NCI-H1417 treated with DMSO at 0.1 percent for 48 hours (cell line): ENCODE measurements around the gene ZBTB44.
"Not testable (repeated sequence)": the region's sequence is repeated elsewhere in the genome, so short reads cannot be mapped to it uniquely, and the experiment has no call there.

ENCODE experiments used
- DNase-seq: peaks from one replicate; lab custom pipeline; 2025; lab: John Stamatoyannopoulos, UW

The ZBTB44 gene

DNA sequence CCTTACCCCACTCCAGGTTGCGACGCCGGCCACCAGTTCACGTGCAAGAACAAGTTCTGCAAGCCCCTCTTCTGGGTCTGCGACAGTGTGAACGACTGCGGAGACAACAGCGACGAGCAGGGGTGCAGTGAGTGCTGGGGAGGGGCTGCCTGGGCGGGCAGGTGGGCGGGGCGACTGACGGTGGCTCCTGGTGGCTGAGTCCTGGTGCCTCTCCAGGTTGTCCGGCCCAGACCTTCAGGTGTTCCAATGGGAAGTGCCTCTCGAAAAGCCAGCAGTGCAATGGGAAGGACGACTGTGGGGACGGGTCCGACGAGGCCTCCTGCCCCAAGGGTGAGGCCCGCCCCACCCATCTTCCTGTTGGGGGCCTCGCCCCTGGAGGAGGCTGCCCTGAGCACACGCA is 116.4 kb downstream of the ZBTB44 start:
- no peak for DNase-seq

DNA sequence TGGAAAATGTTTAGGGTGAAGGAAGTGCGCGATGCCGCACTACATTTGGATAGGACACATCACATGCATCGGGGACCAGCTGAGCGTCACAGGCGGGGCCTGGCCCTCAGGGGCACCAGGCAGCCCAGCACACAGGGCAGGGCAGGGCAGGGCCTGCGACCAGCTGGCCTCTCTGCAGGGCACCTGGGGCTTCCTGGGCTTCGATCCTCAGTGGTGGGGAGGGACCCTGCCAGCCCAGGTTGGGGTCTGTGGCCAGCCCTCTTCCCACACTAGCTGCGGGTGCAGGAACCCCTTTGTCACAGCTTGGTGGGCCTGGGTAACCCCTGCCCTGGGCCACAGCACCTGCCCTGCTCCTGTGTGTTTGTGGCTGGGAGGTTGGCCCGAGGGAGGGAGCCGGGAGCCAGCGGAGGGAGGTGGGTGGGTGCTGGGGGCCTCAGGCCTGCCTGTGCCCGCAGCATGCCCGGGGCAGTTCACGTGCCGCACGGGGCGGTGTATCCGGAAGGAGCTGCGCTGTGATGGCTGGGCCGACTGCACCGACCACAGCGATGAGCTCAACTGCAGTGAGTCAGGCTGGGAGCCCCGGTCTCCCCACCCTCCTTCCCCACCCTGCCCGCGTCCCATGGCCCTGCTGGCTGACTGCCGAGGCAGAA is 117.2 kb downstream of the ZBTB44 start:
- no peak for DNase-seq

DNA sequence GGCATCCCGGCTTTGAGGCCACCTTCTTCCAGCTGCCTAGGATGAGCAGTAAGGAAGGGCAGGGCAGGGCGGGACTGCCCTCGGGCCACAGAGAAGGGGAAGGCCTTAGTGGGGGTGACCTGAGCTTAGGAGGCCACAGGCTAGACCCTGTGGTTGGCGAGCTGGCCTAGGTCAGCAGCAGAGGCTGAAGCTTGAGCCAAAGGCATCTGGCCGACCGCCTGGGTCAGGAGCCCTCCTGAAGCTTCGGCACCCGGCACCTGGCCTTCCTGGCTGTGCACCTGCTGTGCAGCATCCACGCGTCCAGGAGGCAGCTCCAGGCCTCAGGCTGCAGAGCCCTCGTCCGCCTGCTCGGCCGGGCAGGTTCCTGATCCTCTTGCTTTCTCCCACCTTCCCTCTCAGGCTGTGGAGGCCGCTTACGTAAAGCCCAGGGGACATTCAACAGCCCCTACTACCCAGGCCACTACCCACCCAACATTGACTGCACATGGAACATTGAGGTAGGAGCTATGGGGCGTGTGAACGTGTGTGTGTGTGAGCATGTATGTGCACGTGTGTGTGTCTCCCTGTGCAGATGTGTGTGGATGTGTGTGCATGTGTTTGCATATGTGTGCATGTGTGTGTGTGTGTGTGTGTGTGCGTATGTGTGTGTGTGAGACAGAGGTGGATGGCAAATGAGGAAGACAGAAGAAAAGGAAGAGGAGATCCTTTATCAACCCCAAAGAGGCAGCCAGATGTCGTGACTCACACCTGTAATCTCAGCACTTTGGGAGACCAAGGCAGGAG is 120.3 kb downstream of the ZBTB44 start:
- DNase-seq: no peak

DNA sequence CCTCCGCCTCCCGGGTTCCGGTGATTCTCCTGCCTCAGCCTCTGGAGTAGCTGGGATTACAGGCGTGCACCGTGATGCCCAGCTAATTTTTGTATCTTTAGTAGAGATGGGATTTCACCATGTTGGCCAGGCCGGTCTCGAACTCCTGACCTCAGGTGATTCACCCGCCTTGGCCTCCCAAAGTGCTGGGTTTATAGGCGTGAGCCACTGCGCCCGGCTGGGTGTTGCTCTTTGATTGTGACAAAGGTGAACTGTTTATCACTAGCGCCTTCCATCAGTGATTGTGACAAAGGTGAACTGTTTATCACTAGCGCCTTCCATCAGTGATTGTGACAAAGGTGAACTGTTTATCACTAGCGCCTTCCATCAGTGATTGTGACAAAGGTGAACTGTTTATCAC is 121.2 kb downstream of the ZBTB44 start:
- not testable (repeated sequence) for DNase-seq

DNA sequence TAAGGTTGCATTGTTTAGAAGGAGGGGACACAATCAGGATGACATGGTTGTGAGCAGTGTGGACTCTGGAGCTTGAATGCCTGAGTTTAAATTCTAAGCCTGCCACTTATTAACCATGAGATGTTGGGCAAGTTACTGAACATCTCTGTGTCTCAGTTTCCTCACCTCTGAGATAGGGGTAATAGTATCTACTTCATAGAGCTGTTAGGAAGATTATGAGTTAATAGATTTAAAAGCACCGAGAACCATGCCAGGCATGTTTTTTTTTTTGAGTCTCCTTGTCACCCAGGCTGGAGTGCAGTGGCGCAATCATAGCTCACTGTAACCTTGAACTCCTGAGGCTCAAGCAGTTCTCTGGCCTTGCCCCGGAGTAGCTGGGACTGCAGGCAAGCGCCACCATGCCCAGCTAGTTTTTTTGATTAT is 121.9 kb downstream of the ZBTB44 start:
- DNase-seq: no peak

DNA sequence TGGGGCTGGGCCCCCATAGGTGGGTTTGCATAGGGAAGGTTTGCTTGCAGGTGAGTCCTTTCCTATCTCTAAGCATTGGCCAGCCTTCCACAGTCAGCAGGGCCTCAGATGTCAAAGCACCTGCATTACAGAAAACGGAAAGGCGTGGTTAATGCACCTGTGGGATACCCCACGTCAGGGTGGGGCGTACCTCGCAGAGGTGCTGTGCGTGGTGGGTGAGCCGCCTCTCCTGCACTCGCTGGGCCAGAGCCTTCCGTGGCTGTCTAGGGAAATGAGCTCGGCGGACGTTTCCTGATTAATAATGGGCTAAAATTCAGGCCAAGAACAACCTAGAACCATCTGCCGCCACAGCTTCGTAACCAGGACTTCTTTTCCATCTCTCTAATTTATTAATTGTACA is 122.8 kb downstream of the ZBTB44 start:
- no peak for DNase-seq

DNA sequence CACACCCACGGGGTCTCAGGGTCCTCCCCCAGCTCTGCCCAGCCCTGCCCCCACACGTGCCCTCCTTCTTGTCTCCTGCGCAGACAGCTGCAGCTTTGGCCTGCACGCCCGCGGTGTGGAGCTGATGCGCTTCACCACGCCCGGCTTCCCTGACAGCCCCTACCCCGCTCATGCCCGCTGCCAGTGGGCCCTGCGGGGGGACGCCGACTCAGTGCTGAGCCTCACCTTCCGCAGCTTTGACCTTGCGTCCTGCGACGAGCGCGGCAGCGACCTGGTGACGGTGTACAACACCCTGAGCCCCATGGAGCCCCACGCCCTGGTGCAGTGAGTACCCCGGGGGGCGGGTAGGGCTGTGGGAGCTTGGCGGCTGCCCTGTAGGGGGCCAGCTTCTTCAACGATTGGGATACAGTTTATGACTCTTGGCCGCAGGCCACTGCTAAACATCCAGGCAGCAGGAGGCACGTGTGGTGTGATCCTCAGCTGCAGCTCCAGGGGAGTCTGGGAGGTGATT is 124.3 kb downstream of the ZBTB44 start:
- no peak for DNase-seq

DNA sequence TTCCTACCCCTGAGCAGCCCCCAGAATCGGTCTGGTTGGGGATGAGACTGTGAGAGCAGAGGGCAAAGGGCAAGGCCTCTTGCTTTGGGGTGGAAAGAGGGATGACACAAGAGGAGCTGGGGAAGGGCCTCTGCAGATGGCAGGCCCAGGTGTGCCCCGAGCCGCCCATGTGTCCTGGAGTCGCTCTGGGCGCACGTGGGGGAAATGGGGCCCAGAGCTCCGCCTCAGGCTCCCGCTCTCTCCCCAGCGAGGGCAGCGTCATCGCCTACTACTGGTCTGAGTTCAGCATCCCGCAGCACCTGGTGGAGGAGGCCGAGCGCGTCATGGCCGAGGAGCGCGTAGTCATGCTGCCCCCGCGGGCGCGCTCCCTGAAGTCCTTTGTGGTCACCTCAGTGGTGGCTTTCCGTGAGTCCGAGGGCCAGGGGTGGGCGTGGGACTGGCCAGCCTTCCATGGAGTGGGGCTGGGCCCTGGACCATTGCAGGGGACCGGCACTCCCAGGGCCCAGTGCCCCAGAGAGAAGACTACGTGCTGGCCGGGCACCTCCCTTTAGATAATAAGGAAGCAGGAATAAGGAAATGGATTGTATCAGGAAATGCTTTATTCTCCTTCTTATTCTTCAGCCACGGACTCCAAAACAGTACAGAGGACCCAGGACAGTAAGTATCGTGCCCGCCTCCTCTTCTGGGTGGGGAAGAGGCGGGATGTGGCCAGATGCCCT is 125.1 kb downstream of the ZBTB44 start:
- no peak for DNase-seq

DNA sequence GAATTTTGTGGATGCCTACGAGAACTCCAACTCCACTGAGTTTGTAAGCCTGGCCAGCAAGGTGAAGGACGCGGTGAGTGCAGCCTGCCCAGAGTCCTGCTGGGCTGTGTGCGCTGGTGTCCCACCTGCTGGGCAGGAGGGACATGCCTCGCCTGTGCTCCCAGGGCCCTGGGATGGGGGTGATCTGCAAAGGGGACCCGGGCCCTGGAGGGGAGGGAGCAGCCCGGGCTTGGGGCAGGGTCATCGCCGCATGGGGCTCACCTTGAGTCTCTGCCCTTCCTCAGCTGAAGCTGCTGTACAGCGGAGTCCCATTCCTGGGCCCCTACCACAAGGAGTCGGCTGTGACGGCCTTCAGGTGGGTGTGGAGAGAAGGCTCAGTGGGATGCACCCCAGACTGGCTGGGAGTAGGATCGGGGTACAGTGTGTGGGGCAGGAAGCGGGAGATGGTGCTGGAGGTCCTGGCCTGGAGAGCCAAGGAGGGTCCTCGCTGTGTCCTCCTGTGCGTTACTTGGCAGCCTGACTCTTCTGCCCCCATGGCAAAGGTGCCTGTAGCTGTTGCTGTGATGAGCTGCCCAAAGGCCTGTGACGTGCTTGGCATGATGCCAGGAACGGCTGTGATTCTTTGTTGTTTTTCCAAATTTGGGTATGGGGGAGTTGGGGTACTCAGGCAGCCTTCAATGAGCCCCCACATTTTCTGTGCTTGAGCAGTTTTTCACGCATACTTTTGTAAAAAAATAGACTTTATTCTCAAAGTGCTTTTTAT is 126.0 kb downstream of the ZBTB44 start:
- no peak for DNase-seq

DNA sequence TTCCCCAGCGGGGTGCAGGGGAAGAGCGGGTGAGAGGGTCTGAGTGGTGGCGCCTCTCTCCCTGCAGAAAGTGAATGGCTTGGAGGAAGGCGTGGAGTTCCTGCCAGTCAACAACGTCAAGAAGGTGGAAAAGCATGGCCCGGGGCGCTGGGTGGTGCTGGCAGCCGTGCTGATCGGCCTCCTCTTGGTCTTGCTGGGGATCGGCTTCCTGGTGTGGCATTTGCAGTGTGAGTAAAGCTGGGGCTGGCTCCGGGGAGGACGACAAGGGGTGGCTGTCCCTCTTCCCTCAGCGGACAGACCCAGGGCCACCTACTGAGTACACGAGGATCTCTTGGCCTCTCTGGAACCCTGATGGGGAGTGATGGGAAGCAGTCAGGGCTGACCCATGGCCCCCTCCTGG is 126.7 kb downstream of the ZBTB44 start:
- no peak for DNase-seq

DNA sequence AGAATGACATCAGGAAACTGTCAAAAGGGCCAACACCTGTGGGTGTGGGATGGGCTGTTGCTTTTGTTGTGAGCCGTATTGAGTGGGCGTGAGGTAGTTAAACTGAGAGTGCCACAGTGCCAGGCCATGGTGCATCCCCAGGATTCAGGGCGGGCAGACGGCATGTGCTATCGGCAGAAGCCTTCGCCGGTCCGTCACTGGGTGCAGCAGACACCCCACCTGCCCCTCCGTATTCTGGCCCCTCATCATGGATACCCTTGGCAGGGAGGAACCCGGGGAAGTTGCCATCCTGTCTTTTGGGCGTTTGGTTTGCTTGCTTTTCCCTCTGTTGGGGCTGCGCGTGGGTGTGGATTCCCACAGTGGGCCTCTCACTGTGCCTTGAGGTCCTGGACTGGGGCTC is 127.6 kb downstream of the ZBTB44 start:
- DNase-seq: no peak

DNA sequence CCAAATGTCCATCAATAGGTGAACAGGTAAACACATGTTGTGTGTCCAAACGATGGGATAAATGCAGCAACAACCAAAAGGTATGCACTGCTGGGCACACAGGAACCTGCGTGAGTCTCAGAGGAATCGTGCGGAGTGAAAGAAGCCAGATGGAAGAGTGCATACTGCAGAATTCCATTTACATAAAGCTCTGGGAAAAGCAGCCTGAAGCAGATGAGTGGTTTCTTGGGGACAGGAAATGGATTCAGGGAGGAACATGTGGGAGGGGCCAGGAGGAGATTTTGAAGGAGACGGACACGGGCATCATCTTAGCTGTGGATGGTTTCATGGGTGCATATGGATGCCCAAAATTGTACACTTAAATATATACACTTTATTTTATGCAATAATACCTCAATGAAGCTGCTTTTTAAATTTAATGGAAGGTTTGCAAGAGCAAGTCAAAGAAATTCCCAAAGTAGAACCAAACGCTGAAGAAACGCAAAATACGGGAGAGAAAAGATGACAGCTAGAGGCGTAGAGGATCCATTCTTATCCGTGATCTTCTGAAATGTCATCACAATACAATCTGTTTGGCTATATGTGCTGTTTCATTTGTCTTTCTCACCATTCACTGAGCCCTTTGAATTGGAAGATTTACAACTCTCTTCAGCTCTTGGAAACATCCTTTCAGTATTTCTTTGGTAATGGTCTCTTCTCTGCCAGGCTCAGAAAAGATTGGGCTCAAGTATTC is 130.7 kb downstream of the ZBTB44 start:
- DNase-seq: no peak

DNA sequence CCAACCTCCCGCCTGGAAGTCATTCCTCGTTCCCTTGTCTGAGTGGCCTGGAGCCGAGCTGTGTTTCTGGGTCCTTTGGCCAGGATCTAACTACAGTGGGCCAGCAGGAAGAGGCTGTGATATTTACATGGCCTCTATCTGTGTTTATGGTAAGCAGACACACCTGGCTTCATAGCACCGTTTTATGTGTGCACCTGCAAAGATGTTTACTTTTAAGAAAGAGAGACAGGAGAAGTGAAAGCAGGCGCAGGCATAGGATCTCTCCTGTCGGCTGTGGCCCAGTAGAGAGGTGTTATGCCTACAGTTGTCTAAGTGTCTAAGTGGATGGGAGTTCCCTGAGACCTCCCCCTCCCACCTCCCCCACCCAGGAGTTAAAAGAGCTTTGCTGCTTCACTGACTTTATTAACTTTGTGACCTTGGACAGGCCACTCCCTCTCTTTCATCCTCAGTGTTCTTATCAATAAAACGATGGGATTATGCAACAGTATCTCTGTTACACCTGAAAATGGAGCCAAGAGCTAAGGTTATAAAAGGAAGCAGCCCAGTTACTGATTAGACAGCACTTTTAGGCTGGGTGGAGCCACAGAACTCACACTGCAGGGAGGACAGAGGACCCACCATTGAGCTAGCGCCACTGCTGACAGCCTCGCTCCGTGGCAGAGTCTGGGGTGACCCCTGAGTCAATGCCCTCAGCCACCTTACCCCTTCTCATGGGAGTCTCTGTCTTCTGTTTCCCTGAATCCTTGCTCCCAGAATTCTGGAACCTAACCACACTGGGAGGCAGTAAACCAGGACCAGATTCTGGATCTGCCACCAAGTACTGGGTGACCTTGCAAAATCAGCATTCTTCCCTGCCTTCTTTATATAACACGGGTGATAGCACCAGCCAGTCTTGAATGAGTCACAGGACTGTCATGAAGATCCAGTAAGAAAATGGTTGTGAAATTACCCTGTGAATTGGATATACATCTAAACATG is 133.1 kb downstream of the ZBTB44 start:
- peak; percentile 46 for DNase-seq

DNA sequence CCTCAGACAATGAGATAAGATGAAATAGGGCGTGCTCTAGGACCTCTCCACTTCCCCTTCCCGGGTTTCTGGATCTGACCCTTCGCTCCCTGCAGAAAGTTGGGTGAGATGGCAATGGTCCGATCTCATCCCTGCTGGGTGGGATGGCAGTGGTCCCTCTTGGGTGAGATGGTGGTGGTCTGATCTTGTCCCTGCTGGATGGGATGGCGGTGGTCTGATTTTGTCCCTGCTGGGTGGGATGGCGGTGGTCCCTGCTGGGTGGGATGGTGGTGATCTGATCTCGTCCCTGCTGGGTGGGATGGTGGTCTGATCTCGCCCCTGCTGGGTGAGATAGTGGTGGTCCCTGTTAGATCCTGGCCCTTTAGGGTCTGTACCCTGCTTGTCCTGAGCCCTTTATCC is 133.8 kb downstream of the ZBTB44 start:
- no peak for DNase-seq

DNA sequence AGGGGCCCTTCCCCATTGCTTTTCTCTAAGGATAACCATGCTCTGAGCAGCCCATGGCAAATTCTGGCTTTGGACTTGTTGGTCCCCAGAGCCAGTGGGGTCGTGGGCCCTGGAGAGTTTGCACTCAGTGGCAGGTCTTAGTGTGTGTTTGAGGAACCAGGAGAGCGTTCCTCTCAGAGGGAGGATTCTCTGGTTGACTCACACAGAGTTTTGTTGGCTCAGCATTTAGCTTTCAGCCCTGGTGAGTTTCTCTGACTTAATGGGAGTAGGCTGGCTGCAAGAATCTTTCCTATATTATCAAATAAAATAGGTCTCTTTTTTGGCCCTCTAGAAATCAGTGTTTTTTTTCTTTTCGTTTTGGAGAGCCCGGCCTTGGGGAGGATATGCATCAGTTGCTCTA is 134.2 kb downstream of the ZBTB44 start:
- no peak for DNase-seq

DNA sequence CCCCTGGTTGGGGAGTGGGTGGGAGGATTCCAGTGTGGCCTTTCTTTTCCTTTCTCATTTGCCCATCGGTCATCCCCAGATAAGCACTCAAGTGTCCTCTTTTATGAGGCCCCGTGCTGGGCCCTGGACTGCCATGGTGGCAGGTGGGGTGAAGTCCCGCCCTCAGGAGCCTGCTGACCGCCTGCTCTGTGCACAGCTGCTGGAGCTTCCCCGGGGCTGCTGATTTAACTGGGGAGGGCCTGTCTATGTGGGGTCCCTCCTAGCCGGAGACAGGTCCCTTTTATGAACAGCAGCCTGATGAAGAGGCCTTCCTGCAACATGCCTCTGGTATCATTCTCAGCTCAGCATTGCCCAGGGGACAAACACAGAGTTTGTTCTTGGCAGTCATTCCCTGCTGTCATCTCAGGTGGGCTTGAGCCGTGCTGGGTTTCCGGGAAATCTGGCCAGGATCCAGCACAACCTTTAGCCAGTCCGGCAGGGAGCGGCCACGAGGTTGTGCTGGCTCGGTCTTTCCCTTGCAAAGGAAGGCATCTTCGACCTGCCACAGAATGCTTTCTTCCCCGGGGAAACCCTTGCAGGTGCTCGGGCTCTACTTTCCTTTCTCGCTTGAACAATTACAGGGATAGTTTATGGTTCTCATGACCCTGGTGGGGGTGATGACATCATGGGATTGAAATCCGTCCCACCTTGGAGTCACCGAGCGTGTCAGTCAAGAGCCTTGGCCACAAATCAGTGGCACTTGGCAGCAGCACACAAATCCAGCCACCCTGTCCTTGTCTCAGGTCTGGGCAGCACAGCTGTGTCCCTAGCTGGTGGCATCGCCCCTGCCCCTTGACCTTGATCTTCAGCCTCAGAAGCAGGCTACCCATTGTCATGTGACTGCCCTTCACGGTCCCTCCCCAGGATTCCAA is 135.1 kb downstream of the ZBTB44 start:
- peak; percentile 32 for DNase-seq

DNA sequence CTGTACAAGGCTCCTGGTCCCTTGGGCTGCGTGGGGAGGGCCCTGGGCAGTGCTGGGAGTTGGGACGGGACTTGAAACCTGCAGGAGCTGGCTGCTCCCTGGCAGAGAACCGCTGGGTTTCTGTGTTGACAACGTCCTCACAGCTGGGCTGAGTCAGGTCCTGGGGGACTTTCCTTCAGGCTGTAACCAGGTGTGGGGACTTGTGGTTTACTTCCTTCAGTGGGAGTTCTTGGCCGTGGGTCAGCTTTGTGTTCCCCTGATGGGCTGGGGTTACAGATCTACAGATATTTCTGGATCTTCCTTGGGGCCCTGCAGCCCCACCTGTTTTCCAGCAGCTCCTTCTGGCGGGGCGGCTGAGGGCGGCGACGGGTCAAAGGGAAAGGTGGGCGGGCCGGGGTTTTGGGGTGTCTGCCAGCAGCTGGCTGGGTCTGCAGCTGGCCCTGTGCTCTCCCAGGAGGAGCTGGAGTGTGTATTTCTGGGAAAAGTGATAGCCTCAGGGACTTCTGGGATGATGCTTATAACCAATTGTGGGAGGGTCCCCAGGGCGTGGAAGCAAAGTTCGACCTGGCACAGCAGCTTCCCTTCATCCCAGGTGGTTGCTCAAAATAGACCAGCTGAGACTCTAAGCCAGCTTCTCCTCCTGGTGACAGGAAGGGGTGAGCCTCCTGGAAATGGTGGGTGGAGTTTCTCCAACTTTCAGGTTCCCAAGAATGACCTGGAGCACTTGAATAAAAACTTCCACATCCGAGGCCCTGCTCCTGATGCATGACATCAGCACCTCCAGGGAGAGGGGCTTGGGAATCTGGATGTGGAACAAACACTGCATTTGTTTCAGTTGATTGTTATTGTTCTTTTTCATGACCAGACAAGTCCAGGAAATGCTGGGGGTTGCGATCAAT is 136.0 kb downstream of the ZBTB44 start:
- DNase-seq: no peak

DNA sequence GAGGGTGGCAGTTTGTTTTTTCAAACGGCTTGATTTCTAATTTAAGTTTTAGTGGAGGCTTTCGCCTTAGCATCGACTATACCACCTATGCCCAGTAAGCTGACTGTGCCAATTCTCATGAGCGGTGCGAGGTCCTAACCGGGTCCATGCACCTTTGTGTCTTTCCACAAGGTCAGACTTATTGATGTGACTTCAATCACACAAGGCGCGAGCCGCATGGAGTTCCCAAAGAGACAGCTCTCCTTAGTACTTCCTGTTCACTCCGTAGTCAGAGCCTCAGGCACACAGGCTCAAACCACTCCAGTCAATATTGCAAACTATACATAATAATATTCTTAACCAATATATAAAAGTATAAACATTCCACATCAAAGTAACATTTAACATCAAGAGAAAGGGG is 136.9 kb downstream of the ZBTB44 start:
- no peak for DNase-seq
